ENCODE data around the gene DCAF10.

DNA sequence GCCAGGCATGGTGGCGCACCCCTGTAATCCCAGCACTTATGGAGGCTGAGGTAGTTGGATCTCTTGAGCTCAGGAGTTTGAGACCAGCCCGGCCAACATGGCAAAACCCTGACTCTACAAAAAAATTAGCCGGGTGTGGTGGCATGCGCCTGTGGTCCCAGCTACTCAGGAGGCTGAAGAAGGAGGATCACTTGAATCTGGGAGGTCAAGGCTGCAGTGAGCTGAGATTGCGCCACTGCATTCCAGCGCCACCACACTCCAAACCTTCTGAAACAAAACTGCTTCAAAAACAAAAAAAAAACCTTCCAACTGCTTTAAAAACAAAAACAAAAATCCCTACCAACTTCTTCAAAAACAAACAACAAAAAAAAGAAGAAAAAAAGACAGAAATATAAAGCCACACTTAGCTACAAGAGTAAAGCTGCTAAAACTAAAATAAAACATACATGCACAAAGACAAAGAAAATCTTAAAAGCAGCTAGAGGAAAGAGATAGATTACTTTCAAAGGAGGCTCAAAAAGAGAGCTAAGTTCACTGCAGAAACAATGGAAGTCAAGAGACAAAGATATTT lies 11.4 kb downstream of the DCAF10 start:
- TF ChIP-seq ZNF274 (IDR thresholded peaks at IDR 0.05; ENCODE audit: low read depth, low read length) (no peak), SUZ12 (IDR thresholded peaks at IDR 0.05; ENCODE audit: extremely low read depth, insufficient read depth, insufficient read length) (no peak)
